HepG2 (cell line): ENCODE measurements around the gene GTF3A. TPM values are rescaled to one million over a fixed set of nuclear protein-coding genes. Genes with fewer than 3 reads are reported as not detected.
A peak's percentile ranks its signal among the peaks of the same experiment; 100 is the strongest.

Source experiments
- CTCF ChIP-seq: sonication (generic); formaldehyde crosslinking; IDR thresholded peaks from 2 replicates; pipeline ENCODE4 v1.5.0; 2020; ENCODE audit warnings: mild to moderate bottlenecking, missing genetic modification reagents, moderate library complexity
- HOXA3 ChIP-seq: sonication (generic); formaldehyde crosslinking; IDR thresholded peaks from 2 replicates; pipeline ENCODE4 v1.5.0; 2020; ENCODE audit warnings: missing genetic modification reagents
- SMC3 ChIP-seq: IDR thresholded peaks from 2 replicates; pipeline ENCODE4 v1.6.1; 2011; ENCODE audit warnings: low read length, improper control_type of control experiment
- TP53 ChIP-seq: sonication (generic); formaldehyde crosslinking; conservative IDR thresholded peaks from 2 replicates; pipeline ENCODE4 v1.4.0; 2020; ENCODE audit warnings: missing genetic modification reagents
- TRIM24 ChIP-seq: sonication (generic); formaldehyde crosslinking; IDR thresholded peaks from 2 replicates; pipeline ENCODE4 v1.8.0; 2022; ENCODE audit warnings: mild to moderate bottlenecking, missing genetic modification reagents
- ZNF337 ChIP-seq: sonication (generic); formaldehyde crosslinking; IDR thresholded peaks from 2 replicates; pipeline ENCODE4 v1.5.1; 2020; ENCODE audit warnings: missing genetic modification reagents, low read depth, mild to moderate bottlenecking, borderline replicate concordance
- ZNF558 ChIP-seq: sonication (generic); formaldehyde crosslinking; IDR thresholded peaks from 2 replicates; pipeline ENCODE4 v1.9.0; 2022; ENCODE audit warnings: mild to moderate bottlenecking, missing genetic modification reagents, borderline replicate concordance
- ZNF687 ChIP-seq: sonication (generic); formaldehyde crosslinking; IDR thresholded peaks from 2 replicates; pipeline ENCODE4 v1.5.1; 2020; ENCODE audit warnings: mild to moderate bottlenecking, missing genetic modification reagents, moderate library complexity
- polyA plus RNA-seq, 8 experiments: library from polyadenylated mRNA; depleted of rRNA in 3 of 8; stranded (reverse) in 7 of 8; unstranded in 1 of 8; fragments of >200 nt; fragmentation: Illumina TruSeq in 4 of 8; extraction: Trizol in 4 of 8; gene quantifications; 2 replicates each; pipeline versions ENCODE4 v1.2.1 to v1.2.3, GENCODE V29; 2011 to 2016; ENCODE audit warnings: low read depth in 4 of 8, missing spikeins in 1 of 8, mixed read lengths in 1 of 8; ENCODE audit not compliant: insufficient read depth in 1 of 8
- total RNA-seq, 5 experiments: library from RNA; depleted of rRNA; stranded (reverse); fragments of >200 nt; fragmentation: Illumina TruSeq; extraction: Trizol; gene quantifications; 2 replicates each; pipeline ENCODE4 v1.2.3, GENCODE V29; 2016; ENCODE audit warnings: low read depth in 1 of 5
- TF ChIP-seq, protein P1 (sequence below): sonication (generic); formaldehyde crosslinking; conservative IDR thresholded peaks from 2 replicates; pipeline ENCODE4 v1.4.0; 2020; ENCODE audit warnings: missing genetic modification reagents
- TF ChIP-seq, protein P2 (sequence below): sonication (generic); formaldehyde crosslinking; IDR thresholded peaks from 2 replicates; pipeline ENCODE4 v1.8.0; 2022; ENCODE audit warnings: missing genetic modification reagents, mild to moderate bottlenecking, borderline replicate concordance
- TF ChIP-seq, protein P3 (sequence below): sonication (generic); formaldehyde crosslinking; IDR thresholded peaks from 2 replicates; pipeline ENCODE4 v1.4.0; 2020; ENCODE audit warnings: mild to moderate bottlenecking, missing genetic modification reagents, borderline replicate concordance

The GTF3A gene
- total and polyA plus RNA-seq, 2 of the 13 experiments (the other 11 are each of a cell fraction or from before 2014, with no cell fraction given): 42.1 to 176 TPM

DNA sequence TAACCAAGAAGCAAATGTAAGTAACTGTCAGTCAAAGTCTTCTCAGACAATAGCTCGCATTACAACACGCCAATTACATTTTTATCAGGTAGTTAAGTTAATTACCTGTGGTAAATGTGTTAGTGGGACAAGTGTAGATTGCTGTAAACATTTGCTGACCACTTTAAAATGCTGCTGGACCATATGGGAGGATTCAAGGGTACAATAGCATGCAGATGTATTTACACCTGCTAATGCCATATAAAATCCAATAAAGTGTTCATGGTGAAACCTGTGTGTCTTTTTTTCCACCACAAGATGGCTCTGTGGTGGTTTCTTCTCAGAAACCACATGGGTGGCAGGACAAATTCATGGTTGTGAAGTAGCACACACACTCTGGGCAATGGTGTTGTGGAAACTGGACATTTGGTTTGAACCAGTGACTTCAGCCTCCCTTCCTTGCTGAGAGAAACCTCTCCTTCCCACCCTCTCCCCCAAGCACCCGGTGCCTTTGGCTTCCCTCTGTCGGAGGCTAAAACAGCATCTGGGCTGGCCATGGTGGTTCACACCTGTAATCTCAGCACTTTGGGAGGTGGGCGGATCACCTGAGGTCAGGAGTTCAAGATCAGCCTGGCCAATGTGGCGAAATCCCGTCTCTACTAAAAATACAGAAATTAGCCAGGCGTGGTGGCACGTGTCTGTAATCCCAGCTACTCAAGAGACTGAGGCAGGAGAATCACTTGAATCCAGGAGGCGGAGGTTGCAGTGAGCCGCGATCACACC is 18.1 kb upstream of the GTF3A start (continued):
- TF ChIP-seq CTCF (CRISPR knock-in tag) (peak; percentile 64), ZNF558 (CRISPR knock-in tag) (0 out of 2 replicates have a peak, but pooled peaks have one; percentile 3), ZNF687 (CRISPR knock-in tag) (0 out of 2 replicates have a peak, but pooled peaks have one; percentile 22), ZNF337 (CRISPR knock-in tag) (no peak), HOXA3 (CRISPR knock-in tag) (no peak), TRIM24 (CRISPR knock-in tag) (no peak), TP53 (no peak), SMC3 (peak; percentile 70)
- TF ChIP-seq, protein P1, sequence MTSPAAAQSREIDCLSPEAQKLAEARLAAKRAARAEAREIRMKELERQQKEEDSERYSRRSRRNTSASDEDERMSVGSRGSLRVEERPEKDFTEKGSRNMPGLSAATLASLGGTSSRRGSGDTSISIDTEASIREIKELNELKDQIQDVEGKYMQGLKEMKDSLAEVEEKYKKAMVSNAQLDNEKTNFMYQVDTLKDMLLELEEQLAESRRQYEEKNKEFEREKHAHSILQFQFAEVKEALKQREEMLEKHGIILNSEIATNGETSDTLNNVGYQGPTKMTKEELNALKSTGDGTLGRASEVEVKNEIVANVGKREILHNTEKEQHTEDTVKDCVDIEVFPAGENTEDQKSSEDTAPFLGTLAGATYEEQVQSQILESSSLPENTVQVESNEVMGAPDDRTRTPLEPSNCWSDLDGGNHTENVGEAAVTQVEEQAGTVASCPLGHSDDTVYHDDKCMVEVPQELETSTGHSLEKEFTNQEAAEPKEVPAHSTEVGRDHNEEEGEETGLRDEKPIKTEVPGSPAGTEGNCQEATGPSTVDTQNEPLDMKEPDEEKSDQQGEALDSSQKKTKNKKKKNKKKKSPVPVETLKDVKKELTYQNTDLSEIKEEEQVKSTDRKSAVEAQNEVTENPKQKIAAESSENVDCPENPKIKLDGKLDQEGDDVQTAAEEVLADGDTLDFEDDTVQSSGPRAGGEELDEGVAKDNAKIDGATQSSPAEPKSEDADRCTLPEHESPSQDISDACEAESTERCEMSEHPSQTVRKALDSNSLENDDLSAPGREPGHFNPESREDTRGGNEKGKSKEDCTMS: no peak
- TF ChIP-seq, protein P2, sequence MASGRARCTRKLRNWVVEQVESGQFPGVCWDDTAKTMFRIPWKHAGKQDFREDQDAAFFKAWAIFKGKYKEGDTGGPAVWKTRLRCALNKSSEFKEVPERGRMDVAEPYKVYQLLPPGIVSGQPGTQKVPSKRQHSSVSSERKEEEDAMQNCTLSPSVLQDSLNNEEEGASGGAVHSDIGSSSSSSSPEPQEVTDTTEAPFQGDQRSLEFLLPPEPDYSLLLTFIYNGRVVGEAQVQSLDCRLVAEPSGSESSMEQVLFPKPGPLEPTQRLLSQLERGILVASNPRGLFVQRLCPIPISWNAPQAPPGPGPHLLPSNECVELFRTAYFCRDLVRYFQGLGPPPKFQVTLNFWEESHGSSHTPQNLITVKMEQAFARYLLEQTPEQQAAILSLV (CRISPR knock-in tag): no peak
- TF ChIP-seq, protein P3, sequence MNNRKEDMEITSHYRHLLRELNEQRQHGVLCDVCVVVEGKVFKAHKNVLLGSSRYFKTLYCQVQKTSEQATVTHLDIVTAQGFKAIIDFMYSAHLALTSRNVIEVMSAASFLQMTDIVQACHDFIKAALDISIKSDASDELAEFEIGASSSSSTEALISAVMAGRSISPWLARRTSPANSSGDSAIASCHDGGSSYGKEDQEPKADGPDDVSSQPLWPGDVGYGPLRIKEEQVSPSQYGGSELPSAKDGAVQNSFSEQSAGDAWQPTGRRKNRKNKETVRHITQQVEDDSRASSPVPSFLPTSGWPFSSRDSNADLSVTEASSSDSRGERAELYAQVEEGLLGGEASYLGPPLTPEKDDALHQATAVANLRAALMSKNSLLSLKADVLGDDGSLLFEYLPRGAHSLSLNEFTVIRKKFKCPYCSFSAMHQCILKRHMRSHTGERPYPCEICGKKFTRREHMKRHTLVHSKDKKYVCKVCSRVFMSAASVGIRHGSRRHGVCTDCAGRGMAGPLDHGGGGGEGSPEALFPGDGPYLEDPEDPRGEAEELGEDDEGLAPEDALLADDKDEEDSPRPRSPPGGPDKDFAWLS (CRISPR knock-in tag): no peak
- TF ChIP-seq, all 625 proteins: peak for 6
